KOPT-K1 (cell line): ENCODE measurements around the gene MAPK10.
"Not testable (repeated sequence)": the region's sequence is repeated elsewhere in the genome, so short reads cannot be mapped to it uniquely, and the experiment has no call there.

ENCODE experiments used
- H3K27ac ChIP-seq: fragments of 200-600 bp; sonication (generic); 2 replicates; pipeline ENCODE4 v1.5.1; 2016; ENCODE audit warnings: antibody characterized with exemption, mild to moderate bottlenecking, low read depth, low read length; ENCODE audit not compliant: poor library complexity, severe bottlenecking
- H3K36me3 ChIP-seq: fragments of 200-600 bp; sonication (generic); 2 replicates; pipeline ENCODE4 v1.5.1; 2017; ENCODE audit warnings: antibody characterized with exemption, mild to moderate bottlenecking, low read length, moderate library complexity; ENCODE audit not compliant: insufficient read depth
- H3K9me3 ChIP-seq: fragments of 200-600 bp; sonication (generic); 2 replicates; pipeline ENCODE4 v1.5.1; 2017; ENCODE audit warnings: antibody characterized with exemption, low read length, mild to moderate bottlenecking; ENCODE audit not compliant: insufficient read depth, poor library complexity, severe bottlenecking

Gene MAPK10

GRCh38 chr4:86044593-86044985 is 315.3 kb downstream of the MAPK10 start:
- Histone ChIP-seq H3K9me3 (no peaks in the 10 kb centered on the region), H3K27ac (no peak overlapping the region), H3K36me3 (no peaks in the 10 kb centered on the region)

GRCh38 chr4:86043755-86044592 is 315.9 kb downstream of the MAPK10 start:
- no peak overlapping the region for H3K27ac ChIP-seq
- H3K36me3 ChIP-seq = no peaks in the 10 kb centered on the region
- H3K9me3 ChIP-seq = no peaks in the 10 kb centered on the region

- Histone ChIP-seq H3K9me3 (no peaks in the 10 kb centered on the region), H3K27ac (no peak overlapping the region), H3K36me3 (no peaks in the 10 kb centered on the region)
Observed at GRCh38 chr4:86038037-86038436, 321.8 kb downstream of the MAPK10 start.

- H3K9me3 ChIP-seq = no peaks in the 10 kb centered on the region
- H3K27ac ChIP-seq = no peak overlapping the region
- no peaks in the 10 kb centered on the region for H3K36me3 ChIP-seq
Observed at GRCh38 chr4:86036736-86037135, 323.1 kb downstream of the MAPK10 start.

GRCh38 chr4:86035688-86036087 is 324.2 kb downstream of the MAPK10 start:
- Histone ChIP-seq H3K27ac (no peak overlapping the region), H3K9me3 (no peaks in the 10 kb centered on the region), H3K36me3 (no peaks in the 10 kb centered on the region)

GRCh38 chr4:86034616-86035015 is 325.2 kb downstream of the MAPK10 start:
- Histone ChIP-seq H3K36me3 (no peaks in the 10 kb centered on the region), H3K9me3 (no peaks in the 10 kb centered on the region), H3K27ac (no peak overlapping the region)

- Histone ChIP-seq H3K27ac (no peak overlapping the region), H3K36me3 (no peaks in the 10 kb centered on the region), H3K9me3 (no peaks in the 10 kb centered on the region)
Observed at GRCh38 chr4:86033171-86033570, 326.7 kb downstream of the MAPK10 start.

- Histone ChIP-seq H3K27ac (no peak overlapping the region), H3K36me3 (no peaks in the 10 kb centered on the region), H3K9me3 (no peaks in the 10 kb centered on the region)
Observed at GRCh38 chr4:86032476-86033022, 327.3 kb downstream of the MAPK10 start.

- Histone ChIP-seq H3K27ac (no peak overlapping the region), H3K9me3 (no peaks in the 10 kb centered on the region), H3K36me3 (no peaks in the 10 kb centered on the region)
Observed at GRCh38 chr4:86031927-86032326, 327.9 kb downstream of the MAPK10 start.

- no peak overlapping the region for H3K27ac ChIP-seq
- H3K9me3 ChIP-seq = no peaks in the 10 kb centered on the region
Observed at GRCh38 chr4:86026720-86027119, 333.1 kb downstream of the MAPK10 start.

GRCh38 chr4:86021671-86022070 is 338.2 kb downstream of the MAPK10 start:
- H3K36me3 ChIP-seq, H3K27ac ChIP-seq, H3K9me3 ChIP-seq: not testable (repeated sequence)

More at GRCh38 chr4:86026720-86027119, 333.1 kb downstream of the MAPK10 start:
- H3K36me3 ChIP-seq = no peaks in the 10 kb centered on the region

- Histone ChIP-seq H3K9me3 (no peaks in the 10 kb centered on the region), H3K36me3 (no peaks in the 10 kb centered on the region), H3K27ac (no peak overlapping the region)
Observed at GRCh38 chr4:86019906-86020305, 339.9 kb downstream of the MAPK10 start.

GRCh38 chr4:86019362-86019761 is 340.5 kb downstream of the MAPK10 start:
- Histone ChIP-seq H3K27ac (no peak overlapping the region), H3K9me3 (no peaks in the 10 kb centered on the region), H3K36me3 (no peaks in the 10 kb centered on the region)

- H3K36me3 ChIP-seq = no peaks in the 10 kb centered on the region
- no peak overlapping the region for H3K27ac ChIP-seq
- no peaks in the 10 kb centered on the region for H3K9me3 ChIP-seq
Observed at GRCh38 chr4:86015412-86016350, 344.2 kb downstream of the MAPK10 start.

GRCh38 chr4:86014599-86014998 is 345.3 kb downstream of the MAPK10 start:
- Histone ChIP-seq H3K36me3 (no peaks in the 10 kb centered on the region), H3K27ac (no peak overlapping the region), H3K9me3 (no peaks in the 10 kb centered on the region)
